ENCODE results near the gene RMP24.

The RMP24 gene

DNA sequence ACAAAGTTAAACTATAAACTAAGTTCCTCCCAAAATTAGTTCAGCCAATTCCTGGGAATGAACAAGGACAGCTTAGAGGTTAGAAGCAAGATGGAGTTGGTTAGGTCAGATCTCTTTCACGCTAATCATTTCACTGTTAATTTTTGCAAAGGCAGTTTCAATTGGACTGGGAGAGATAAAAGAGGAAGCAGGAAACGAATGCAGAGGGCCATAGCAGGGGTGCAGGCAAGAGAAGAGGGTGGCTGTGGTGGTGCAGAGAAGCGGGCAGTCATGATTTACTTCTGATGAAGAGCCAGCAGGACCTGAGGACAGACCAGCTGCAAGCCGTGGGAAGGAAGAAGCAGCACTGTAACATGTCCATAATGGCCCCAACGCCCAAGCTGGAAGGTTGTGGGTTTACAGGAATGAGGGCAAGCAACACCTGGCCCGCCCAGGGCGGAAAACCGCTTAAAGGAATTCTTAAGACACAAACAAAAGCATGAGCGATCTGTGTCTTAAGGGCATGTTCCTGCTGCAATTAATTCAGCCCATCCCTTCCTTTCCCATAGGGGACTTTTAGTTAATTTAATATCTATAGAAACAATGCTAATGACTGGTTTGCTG, 4.1 kb upstream of the RMP24 start:
- TF ChIP-seq POLR2A (IDR thresholded peaks at IDR 0.05) (no peak), POLR2AphosphoS5 (IDR thresholded peaks at IDR 0.05) (no peak)
- TF ChIP-seq, protein P1, sequence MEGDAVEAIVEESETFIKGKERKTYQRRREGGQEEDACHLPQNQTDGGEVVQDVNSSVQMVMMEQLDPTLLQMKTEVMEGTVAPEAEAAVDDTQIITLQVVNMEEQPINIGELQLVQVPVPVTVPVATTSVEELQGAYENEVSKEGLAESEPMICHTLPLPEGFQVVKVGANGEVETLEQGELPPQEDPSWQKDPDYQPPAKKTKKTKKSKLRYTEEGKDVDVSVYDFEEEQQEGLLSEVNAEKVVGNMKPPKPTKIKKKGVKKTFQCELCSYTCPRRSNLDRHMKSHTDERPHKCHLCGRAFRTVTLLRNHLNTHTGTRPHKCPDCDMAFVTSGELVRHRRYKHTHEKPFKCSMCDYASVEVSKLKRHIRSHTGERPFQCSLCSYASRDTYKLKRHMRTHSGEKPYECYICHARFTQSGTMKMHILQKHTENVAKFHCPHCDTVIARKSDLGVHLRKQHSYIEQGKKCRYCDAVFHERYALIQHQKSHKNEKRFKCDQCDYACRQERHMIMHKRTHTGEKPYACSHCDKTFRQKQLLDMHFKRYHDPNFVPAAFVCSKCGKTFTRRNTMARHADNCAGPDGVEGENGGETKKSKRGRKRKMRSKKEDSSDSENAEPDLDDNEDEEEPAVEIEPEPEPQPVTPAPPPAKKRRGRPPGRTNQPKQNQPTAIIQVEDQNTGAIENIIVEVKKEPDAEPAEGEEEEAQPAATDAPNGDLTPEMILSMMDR (IDR thresholded peaks at IDR 0.05 in 8 of 11, conservative IDR thresholded peaks at IDR 0.05 in 3 of 11): no peak
- Histone ChIP-seq H3K9me3 (no peaks in the 10 kb centered on the region), H3K4me1 (peaks cover 5 to 42% (median 32%) of the 10 kb centered on the region in 6 donors), H3K36me3 (no peaks in the 10 kb centered on the region), H3K4me3 (no peak overlapping the region), H3K27ac (no peak overlapping the region), H3K27me3 (replicated peaks in 1 of 7) (no peaks in the 10 kb centered on the region)
- no peak for DNase-seq
- WGBS, 5 donors: 76 to 82% (median 77%) methylated on average over 9 of the region's 9 CpGs
- intact Hi-C loops (cut with DNase I; ENCODE audit: low total_unique reads): no loop called here

DNA sequence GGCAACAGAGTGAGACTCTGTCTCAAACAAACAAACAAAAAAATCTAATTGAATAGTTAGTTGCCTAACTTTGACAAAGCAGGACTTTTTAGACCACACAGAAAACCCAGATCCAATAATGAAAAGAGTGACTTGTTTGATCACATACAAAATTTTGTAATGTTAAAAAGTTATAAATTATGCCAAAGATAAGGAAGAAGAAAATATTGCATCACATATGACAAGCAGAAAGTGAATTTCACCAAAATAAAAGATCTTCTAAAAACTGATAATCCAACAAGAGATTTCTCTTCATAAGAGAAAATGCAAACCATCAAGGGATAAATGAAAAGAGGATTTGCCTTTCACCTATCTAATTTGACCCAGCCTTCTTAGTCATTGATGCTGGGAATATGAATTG, 2.8 kb upstream of the RMP24 start:
- no peak for DNase-seq
- no peaks in the 10 kb centered on the region for H3K27me3 ChIP-seq (replicated peaks in 1 of 7)
- intact Hi-C loops (cut with DNase I; ENCODE audit: low total_unique reads): no loop called here
- H3K36me3 ChIP-seq: peaks cover 0 to 11% (median under 1%) of the 10 kb centered on the region in 6 donors
- no peaks in the 10 kb centered on the region for H3K9me3 ChIP-seq
- TF ChIP-seq POLR2A (IDR thresholded peaks at IDR 0.05) (no peak), POLR2AphosphoS5 (IDR thresholded peaks at IDR 0.05) (no peak)
- TF ChIP-seq, protein P1 (IDR thresholded peaks at IDR 0.05 in 8 of 11, conservative IDR thresholded peaks at IDR 0.05 in 3 of 11): no peak
- peaks cover 15 to 55% (median 45%) of the 10 kb centered on the region in 6 donors for H3K4me1 ChIP-seq
- peak overlapping the region in 5 of 8 donors; percentile 46 to 97 (median 92) for H3K27ac ChIP-seq
- peak overlapping the region in 1 of 8 donors; percentile 91 for H3K4me3 ChIP-seq

DNA sequence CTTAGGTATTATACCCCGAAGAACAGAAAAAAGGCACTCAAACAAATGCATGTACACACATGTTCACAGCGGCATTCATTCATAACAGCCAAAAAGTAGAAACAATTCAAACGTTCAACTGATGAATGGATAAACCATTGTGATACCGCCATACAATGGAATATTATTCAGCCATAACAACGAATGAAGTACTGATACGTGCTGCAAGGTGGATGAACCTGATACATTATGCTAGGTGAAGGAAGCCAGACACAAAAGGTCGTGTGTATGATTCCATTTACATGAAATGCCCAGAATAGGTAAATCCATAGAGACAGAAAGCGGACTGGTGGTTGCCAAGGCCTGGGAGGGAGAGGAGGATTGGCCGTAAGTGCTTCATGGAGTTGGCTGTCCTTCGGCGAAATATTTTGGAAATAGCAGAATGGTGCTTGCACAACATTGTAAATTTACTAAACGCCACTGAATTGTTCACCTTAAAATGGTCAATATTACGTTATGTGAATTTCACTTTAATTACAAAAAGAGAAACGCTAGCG, 750 bp upstream of the RMP24 start:
- intact Hi-C loops (cut with DNase I; ENCODE audit: low total_unique reads): no loop called here
- no peaks in the 10 kb centered on the region for H3K9me3 ChIP-seq
- peak overlapping the region; percentile 81 to 98 (median 92) for H3K27ac ChIP-seq
- no peak for DNase-seq
- peaks cover 0 to 32% (median 19%) of the 10 kb centered on the region in 6 donors for H3K36me3 ChIP-seq
- peaks cover 15 to 67% (median 46%) of the 10 kb centered on the region in 6 donors for H3K4me1 ChIP-seq
- 31 to 37% (median 32%) methylated on average over 15 of the region's 15 CpGs for WGBS, 5 donors
- H3K27me3 ChIP-seq (replicated peaks in 1 of 7): no peaks in the 10 kb centered on the region
- peak overlapping the region; percentile 75 to 91 (median 82) for H3K4me3 ChIP-seq
- TF ChIP-seq POLR2AphosphoS5 (IDR thresholded peaks at IDR 0.05) (no peak), POLR2A (IDR thresholded peaks at IDR 0.05) (no peak)
- TF ChIP-seq, protein P1 (IDR thresholded peaks at IDR 0.05 in 8 of 11, conservative IDR thresholded peaks at IDR 0.05 in 3 of 11): no peak

DNA sequence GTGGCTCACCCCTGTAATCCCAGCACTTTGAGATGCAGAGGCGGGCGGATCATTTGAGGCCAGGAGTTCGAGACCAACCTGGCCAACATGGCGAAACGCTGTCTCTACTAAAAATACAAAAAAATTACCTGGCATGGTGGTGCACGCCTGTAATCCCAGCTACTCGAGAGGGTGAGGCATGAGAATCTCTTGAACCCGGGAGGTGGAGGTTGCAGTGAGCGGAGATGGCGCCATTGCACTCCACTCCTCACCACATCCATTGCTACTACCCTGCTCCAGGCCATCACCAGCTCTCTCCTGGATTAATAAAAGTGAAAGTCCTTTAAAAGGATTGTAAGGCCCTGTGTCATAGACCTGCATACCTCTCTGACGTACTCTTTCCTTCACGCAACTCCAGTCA, 1.2 kb downstream of the RMP24 start:
- Histone ChIP-seq H3K27me3 (replicated peaks in 1 of 7) (no peaks in the 10 kb centered on the region), H3K36me3 (peaks cover 0 to 51% (median 38%) of the 10 kb centered on the region in 6 donors), H3K9me3 (no peaks in the 10 kb centered on the region), H3K4me3 (peak overlapping the region in 5 of 8 donors; percentile 75 to 91 (median 84)), H3K27ac (peak overlapping the region in 1 of 8 donors; percentile 98), H3K4me1 (peaks cover 15 to 59% (median 44%) of the 10 kb centered on the region in 6 donors)
- 89 to 96% (median 94%) methylated on average over 12 of the region's 12 CpGs for WGBS, 5 donors
- intact Hi-C loops (cut with DNase I; ENCODE audit: low total_unique reads): no loop called here
- no peak for TF ChIP-seq POLR2A (IDR thresholded peaks at IDR 0.05)
- TF ChIP-seq, protein P1 (IDR thresholded peaks at IDR 0.05 in 8 of 11, conservative IDR thresholded peaks at IDR 0.05 in 3 of 11): no peak
- no peak for DNase-seq

All from spleen (tissue), 11 donors.